ENCODE results near the gene CCS.
"Not testable (repeated sequence)": the region's sequence is repeated elsewhere in the genome, so short reads cannot be mapped to it uniquely, and the experiment has no call there.

CCS gene

DNA sequence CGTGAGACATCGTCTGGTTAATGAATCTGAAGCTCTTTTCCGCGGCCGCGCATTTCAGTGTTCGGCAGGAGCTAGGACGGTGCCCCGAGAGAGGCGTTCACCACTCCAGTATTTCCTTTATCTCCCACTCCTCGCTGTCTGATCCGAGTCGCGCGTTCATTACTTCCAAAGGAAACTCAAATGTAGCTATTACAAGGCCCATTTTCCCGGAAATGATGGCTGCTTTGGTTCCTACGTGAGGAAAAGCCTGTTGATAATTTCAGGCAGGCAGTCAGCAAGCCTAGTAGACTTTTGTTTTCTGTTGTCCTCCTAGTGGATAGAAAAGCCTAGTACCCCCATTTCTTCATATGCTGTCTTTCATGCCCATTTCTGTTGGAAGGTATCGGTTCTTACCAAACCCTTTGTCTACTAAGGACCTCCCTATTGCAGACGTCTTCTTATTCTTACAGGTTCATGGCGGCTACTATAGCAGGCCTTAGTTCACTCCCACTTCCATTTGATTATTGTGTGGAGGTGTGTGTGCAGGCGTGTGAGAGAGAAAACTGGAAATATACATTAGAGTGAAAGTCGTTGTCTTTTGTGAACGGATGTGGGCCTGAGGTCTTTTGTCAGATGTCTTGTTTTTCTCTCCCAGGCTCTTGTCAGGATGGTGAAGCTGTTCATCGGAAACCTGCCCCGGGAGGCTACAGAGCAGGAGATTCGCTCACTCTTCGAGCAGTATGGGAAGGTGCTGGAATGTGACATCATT is 46.3 kb downstream of the CCS start:
- H3K4me2 ChIP-seq (ENCODE audit: low read length): peak overlapping the region; percentile 94
- peak overlapping the region; percentile 82 for H3K18ac ChIP-seq (ENCODE audit: low read length)
- no peak overlapping the region for H2AFZ ChIP-seq (ENCODE audit: insufficient read depth, low read length, poor library complexity)
- H4K12ac ChIP-seq (ENCODE audit: low read depth, low read length): peak overlapping the region; percentile 71
- H3K14ac ChIP-seq (ENCODE audit: low read length): peak overlapping the region; percentile 91
- H3K79me1 ChIP-seq (ENCODE audit: low read length): peaks cover 9% of the 10 kb centered on the region
- DNase-seq: peak in 1 of 2 donors; percentile 61
- H3K36me3 ChIP-seq (ENCODE audit: control insufficient read depth in 1 of 2, insufficient read depth in 2 of 2, low read length in 2 of 2): peaks cover 17 to 27% of the 10 kb centered on the region in 2 experiments
- no peaks in the 10 kb centered on the region for H3K27me3 ChIP-seq (ENCODE audit: insufficient read depth, low read length)
- H3K79me2 ChIP-seq (ENCODE audit: control insufficient read depth, insufficient read depth, low read length, poor library complexity): peaks cover 31% of the 10 kb centered on the region
- peak overlapping the region; percentile 88 for H4K8ac ChIP-seq (ENCODE audit: low read depth, low read length)
- peak overlapping the region; percentile 97 for H3K4ac ChIP-seq (ENCODE audit: low read depth, low read length)
- peaks cover 16 to 23% of the 10 kb centered on the region in 2 experiments for H3K4me1 ChIP-seq (ENCODE audit: control insufficient read depth in 1 of 2, insufficient read depth in 2 of 2, low read length in 2 of 2)
- H2AK5ac ChIP-seq (ENCODE audit: low read length): peak overlapping the region; percentile 82
- H2BK5ac ChIP-seq (ENCODE audit: low read depth, low read length, poor library complexity): peak overlapping the region; percentile 71
- peak overlapping the region; percentile 83 for H3K9ac ChIP-seq (ENCODE audit: low read length)
- H2BK120ac ChIP-seq (ENCODE audit: insufficient read depth, low read length, poor library complexity): peak overlapping the region; percentile 57
- H3K4me3 ChIP-seq (ENCODE audit: low read depth, low read length): peak overlapping the region; percentile 88
- H2BK12ac ChIP-seq (ENCODE audit: low read length): no peak overlapping the region
- peak overlapping the region; percentile 83 for H3K27ac ChIP-seq (ENCODE audit: low read depth, low read length)
- WGBS (ENCODE audit: extremely low coverage, insufficient coverage, insufficient read length): no CpG with 5 or more reads among the region's 27 CpGs
- no peak overlapping the region for H3K23ac ChIP-seq (ENCODE audit: low read length)
- H3K9me3 ChIP-seq (ENCODE audit: insufficient read depth, low read depth, low read length): peaks cover 3% of the 10 kb centered on the region
- H4K91ac ChIP-seq (ENCODE audit: low read depth, low read length): peak overlapping the region; percentile 94

DNA sequence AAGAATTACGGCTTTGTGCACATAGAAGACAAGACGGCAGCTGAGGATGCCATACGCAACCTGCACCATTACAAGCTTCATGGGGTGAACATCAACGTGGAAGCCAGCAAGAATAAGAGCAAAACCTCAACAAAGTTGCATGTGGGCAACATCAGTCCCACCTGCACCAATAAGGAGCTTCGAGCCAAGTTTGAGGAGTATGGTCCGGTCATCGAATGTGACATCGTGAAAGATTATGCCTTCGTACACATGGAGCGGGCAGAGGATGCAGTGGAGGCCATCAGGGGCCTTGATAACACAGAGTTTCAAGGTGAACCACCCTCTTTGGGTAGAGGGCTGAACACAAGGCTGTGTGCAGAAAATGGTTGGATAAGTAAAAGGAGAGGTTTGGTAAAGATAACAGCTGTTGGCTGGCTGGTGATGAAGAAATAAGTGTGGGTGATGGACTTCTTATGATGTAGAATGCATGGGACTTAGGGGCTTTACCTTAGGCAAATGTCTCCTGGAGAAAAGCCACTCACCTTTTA is 46.9 kb downstream of the CCS start:
- Histone ChIP-seq H2AFZ (ENCODE audit: insufficient read depth, low read length, poor library complexity) (peak overlapping the region; percentile 17), H3K79me2 (ENCODE audit: control insufficient read depth, insufficient read depth, low read length, poor library complexity) (peaks cover 31% of the 10 kb centered on the region), H3K4ac (ENCODE audit: low read depth, low read length) (peak overlapping the region; percentile 57), H3K4me2 (ENCODE audit: low read length) (peak overlapping the region; percentile 94), H3K36me3 (ENCODE audit: control insufficient read depth in 1 of 2, insufficient read depth in 2 of 2, low read length in 2 of 2) (peaks cover 17 to 30% of the 10 kb centered on the region in 2 experiments), H3K4me1 (ENCODE audit: control insufficient read depth in 1 of 2, insufficient read depth in 2 of 2, low read length in 2 of 2) (peaks cover 16 to 23% of the 10 kb centered on the region in 2 experiments)
- not testable (repeated sequence) for H3K79me1 ChIP-seq (ENCODE audit: low read length); DNase-seq; H4K12ac ChIP-seq (ENCODE audit: low read depth, low read length); H2BK12ac ChIP-seq (ENCODE audit: low read length); H3K9me3 ChIP-seq (ENCODE audit: insufficient read depth, low read depth, low read length); H3K27ac ChIP-seq (ENCODE audit: low read depth, low read length); H3K9ac ChIP-seq (ENCODE audit: low read length); H3K4me3 ChIP-seq (ENCODE audit: low read depth, low read length); H4K8ac ChIP-seq (ENCODE audit: low read depth, low read length); H4K91ac ChIP-seq (ENCODE audit: low read depth, low read length); H2BK120ac ChIP-seq (ENCODE audit: insufficient read depth, low read length, poor library complexity); H2BK5ac ChIP-seq (ENCODE audit: low read depth, low read length, poor library complexity); H3K23ac ChIP-seq (ENCODE audit: low read length); H3K27me3 ChIP-seq (ENCODE audit: insufficient read depth, low read length); H3K14ac ChIP-seq (ENCODE audit: low read length); H2AK5ac ChIP-seq (ENCODE audit: low read length); H3K18ac ChIP-seq (ENCODE audit: low read length)
- no CpG with 5 or more reads among the region's 10 CpGs for WGBS (ENCODE audit: extremely low coverage, insufficient coverage, insufficient read length)

DNA sequence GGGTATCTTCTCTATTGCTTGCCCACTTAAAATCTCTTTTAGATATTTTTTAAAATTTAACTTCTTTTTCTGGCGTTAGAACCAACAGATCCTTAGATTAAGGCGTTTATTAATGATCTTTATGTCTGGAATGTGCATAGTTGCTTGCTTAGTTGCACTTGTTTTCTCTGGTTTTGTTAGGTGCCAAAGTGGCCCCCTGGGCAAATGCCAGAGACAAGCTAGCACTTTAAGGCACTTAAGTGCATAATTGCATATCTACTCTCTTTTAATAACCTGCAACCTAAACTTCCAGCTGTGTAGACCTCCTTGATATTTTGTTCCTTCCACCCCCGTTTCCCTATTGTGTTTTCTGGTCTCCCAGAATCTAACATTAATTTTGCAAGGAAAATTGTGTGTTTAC is 48.8 kb downstream of the CCS start:
- Histone ChIP-seq H3K9me3 (ENCODE audit: insufficient read depth, low read depth, low read length) (peaks cover 3% of the 10 kb centered on the region), H3K18ac (ENCODE audit: low read length) (no peak overlapping the region), H3K79me2 (ENCODE audit: control insufficient read depth, insufficient read depth, low read length, poor library complexity) (peaks cover 31% of the 10 kb centered on the region), H3K27me3 (ENCODE audit: insufficient read depth, low read length) (no peaks in the 10 kb centered on the region), H2AK5ac (ENCODE audit: low read length) (no peak overlapping the region), H2BK120ac (ENCODE audit: insufficient read depth, low read length, poor library complexity) (no peak overlapping the region), H3K27ac (ENCODE audit: low read depth, low read length) (no peak overlapping the region), H2AFZ (ENCODE audit: insufficient read depth, low read length, poor library complexity) (no peak overlapping the region), H3K79me1 (ENCODE audit: low read length) (peaks cover 9% of the 10 kb centered on the region), H3K9ac (ENCODE audit: low read length) (no peak overlapping the region), H3K14ac (ENCODE audit: low read length) (no peak overlapping the region), H4K8ac (ENCODE audit: low read depth, low read length) (no peak overlapping the region), H2BK12ac (ENCODE audit: low read length) (no peak overlapping the region), H3K4me1 (ENCODE audit: control insufficient read depth in 1 of 2, insufficient read depth in 2 of 2, low read length in 2 of 2) (peaks cover 16 to 23% of the 10 kb centered on the region in 2 experiments), H3K23ac (ENCODE audit: low read length) (no peak overlapping the region), H3K4me3 (ENCODE audit: low read depth, low read length) (no peak overlapping the region), H2BK5ac (ENCODE audit: low read depth, low read length, poor library complexity) (no peak overlapping the region), H4K12ac (ENCODE audit: low read depth, low read length) (no peak overlapping the region), H3K36me3 (ENCODE audit: control insufficient read depth in 1 of 2, insufficient read depth in 2 of 2, low read length in 2 of 2) (peaks cover 20 to 46% of the 10 kb centered on the region in 2 experiments), H3K4me2 (ENCODE audit: low read length) (peak overlapping the region; percentile 27), H4K91ac (ENCODE audit: low read depth, low read length) (no peak overlapping the region), H3K4ac (ENCODE audit: low read depth, low read length) (peak overlapping the region; percentile 95)
- DNase-seq: peak in 1 of 2 donors; percentile 49
- no CpG with 5 or more reads among the region's 3 CpGs for WGBS (ENCODE audit: extremely low coverage, insufficient coverage, insufficient read length)

DNA sequence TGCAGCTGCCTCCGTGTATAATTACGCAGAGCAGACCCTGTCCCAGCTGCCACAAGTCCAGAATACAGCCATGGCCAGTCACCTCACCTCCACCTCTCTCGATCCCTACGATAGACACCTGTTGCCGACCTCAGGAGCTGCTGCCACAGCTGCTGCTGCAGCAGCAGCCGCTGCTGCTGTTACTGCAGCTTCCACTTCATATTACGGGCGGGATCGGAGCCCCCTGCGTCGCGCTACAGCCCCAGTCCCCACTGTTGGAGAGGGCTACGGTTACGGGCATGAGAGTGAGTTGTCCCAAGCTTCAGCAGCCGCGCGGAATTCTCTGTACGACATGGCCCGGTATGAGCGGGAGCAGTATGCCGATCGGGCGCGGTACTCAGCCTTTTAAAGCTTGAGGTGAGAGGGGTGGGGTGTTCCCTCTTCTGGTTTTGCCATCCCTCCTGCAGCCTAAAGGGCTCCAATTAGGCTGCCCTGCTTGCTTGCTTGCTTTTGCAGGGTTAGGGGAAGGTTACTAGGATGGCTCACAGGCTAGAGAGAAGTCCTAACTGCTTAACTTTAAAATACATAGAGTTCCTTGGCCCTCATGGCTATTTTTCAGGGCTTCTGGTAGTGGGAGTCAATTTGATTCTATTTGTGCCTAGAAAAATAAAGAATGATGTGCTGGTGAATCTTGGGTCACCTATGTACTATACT is 50.9 kb downstream of the CCS start:
- Histone ChIP-seq H2BK12ac (ENCODE audit: low read length) (no peak overlapping the region), H4K12ac (ENCODE audit: low read depth, low read length) (no peak overlapping the region), H4K91ac (ENCODE audit: low read depth, low read length) (no peak overlapping the region), H3K27ac (ENCODE audit: low read depth, low read length) (no peak overlapping the region), H3K79me2 (ENCODE audit: control insufficient read depth, insufficient read depth, low read length, poor library complexity) (peaks cover 25% of the 10 kb centered on the region), H2BK120ac (ENCODE audit: insufficient read depth, low read length, poor library complexity) (no peak overlapping the region), H3K18ac (ENCODE audit: low read length) (no peak overlapping the region), H3K79me1 (ENCODE audit: low read length) (peaks cover 2% of the 10 kb centered on the region), H2AFZ (ENCODE audit: insufficient read depth, low read length, poor library complexity) (no peak overlapping the region), H3K9ac (ENCODE audit: low read length) (peak overlapping the region; percentile 45), H3K27me3 (ENCODE audit: insufficient read depth, low read length) (no peaks in the 10 kb centered on the region), H4K8ac (ENCODE audit: low read depth, low read length) (no peak overlapping the region), H3K4me3 (ENCODE audit: low read depth, low read length) (no peak overlapping the region), H3K4me2 (ENCODE audit: low read length) (no peak overlapping the region), H3K14ac (ENCODE audit: low read length) (no peak overlapping the region), H3K36me3 (ENCODE audit: control insufficient read depth in 1 of 2, insufficient read depth in 2 of 2, low read length in 2 of 2) (peaks cover 26 to 56% of the 10 kb centered on the region in 2 experiments), H2AK5ac (ENCODE audit: low read length) (no peak overlapping the region), H3K23ac (ENCODE audit: low read length) (no peak overlapping the region), H3K4me1 (ENCODE audit: control insufficient read depth in 1 of 2, insufficient read depth in 2 of 2, low read length in 2 of 2) (peaks cover 12 to 19% of the 10 kb centered on the region in 2 experiments), H2BK5ac (ENCODE audit: low read depth, low read length, poor library complexity) (no peak overlapping the region), H3K4ac (ENCODE audit: low read depth, low read length) (peak overlapping the region; percentile 35), H3K9me3 (ENCODE audit: insufficient read depth, low read depth, low read length) (peaks cover 3% of the 10 kb centered on the region)
- no peak for DNase-seq
- no CpG with 5 or more reads among the region's 24 CpGs for WGBS (ENCODE audit: extremely low coverage, insufficient coverage, insufficient read length)
